ENCODE data around the gene ADCY5. TPM values are rescaled to one million over a fixed set of nuclear protein-coding genes. Genes with fewer than 3 reads are reported as not detected.

Gene ADCY5
- total RNA-seq, 1 experiment from 2014 or later = 0.49 TPM

DNA sequence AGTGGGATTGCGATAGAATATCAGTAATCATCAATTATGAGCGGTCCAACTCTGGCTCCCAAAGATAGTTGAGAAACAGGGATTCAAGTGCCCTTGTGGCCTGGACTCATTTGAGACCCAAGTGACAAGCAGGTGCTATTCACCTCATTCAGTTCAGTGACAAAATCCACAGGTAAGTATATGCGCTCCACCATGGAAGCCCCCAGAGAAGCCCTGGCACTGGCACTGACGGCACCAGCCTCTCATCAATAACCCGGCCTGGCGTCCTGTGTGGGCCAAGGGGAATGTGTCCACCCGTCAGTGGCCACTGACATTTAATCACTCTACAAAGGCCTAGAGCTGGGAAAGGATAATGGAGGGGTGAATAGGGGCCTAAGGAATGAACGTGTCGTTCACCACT is 117.2 kb downstream of the ADCY5 start (continued):
- TF ChIP-seq ZFX (IDR thresholded peaks at IDR 0.05) = no peak

- intact Hi-C loops (cut with micrococcal nuclease) = no loop called here
- DNase-seq (ENCODE audit: low read depth, low spot score) (no peak), ATAC-seq (no peak)
- Histone ChIP-seq H3K9ac (ENCODE audit: low read length) (no peak overlapping the region), H3K79me2 (ENCODE audit: insufficient read depth, low read length) (no peaks in the 10 kb centered on the region), H4K20me1 (ENCODE audit: insufficient read depth) (no peaks in the 10 kb centered on the region), H3K4me3 (replicated peaks in 1 of 2; ENCODE audit: low read depth in 1 of 2, low read length in 2 of 2) (no peak overlapping the region), H3K27ac (ENCODE audit: low read depth, low read length) (no peak overlapping the region), H3K36me3 (ENCODE audit: control insufficient read depth in 1 of 2, insufficient read depth in 2 of 2, low read length in 2 of 2) (no peaks in the 10 kb centered on the region), H3K4me2 (ENCODE audit: low read length) (no peak overlapping the region), H3K4me1 (ENCODE audit: control insufficient read depth in 1 of 2, insufficient read depth in 2 of 2, low read length in 2 of 2) (no peaks in the 10 kb centered on the region), H3K9me2 (ENCODE audit: insufficient read depth) (no peaks in the 10 kb centered on the region), H3K9me3 (ENCODE audit: control insufficient read depth in 1 of 2, insufficient read depth in 1 of 2, low read depth in 1 of 2, low read length in 2 of 2) (no peaks in the 10 kb centered on the region), H3K27me3 (ENCODE audit: insufficient read depth, low read length) (peaks cover 4% of the 10 kb centered on the region; the same call in 1 of the 2 replicates), H2AFZ (ENCODE audit: low read depth, low read length, poor library complexity, severe bottlenecking) (no peak overlapping the region)
- POLR2A ChIA-PET = no interaction called here
- no TSS peak for BruUV-seq (replicated peaks)
- no peak for TF ChIP-seq ELF1 (IDR thresholded peaks at IDR 0.05; ENCODE audit: borderline replicate concordance, low read depth)
- TF ChIP-seq, protein P1, sequence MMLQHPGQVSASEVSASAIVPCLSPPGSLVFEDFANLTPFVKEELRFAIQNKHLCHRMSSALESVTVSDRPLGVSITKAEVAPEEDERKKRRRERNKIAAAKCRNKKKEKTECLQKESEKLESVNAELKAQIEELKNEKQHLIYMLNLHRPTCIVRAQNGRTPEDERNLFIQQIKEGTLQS (IDR thresholded peaks at IDR 0.05) = no peak
- no peak for TF ChIP-seq ZFX (IDR thresholded peaks at IDR 0.05)
- no peak for TF ChIP-seq CBX3 (IDR thresholded peaks at IDR 0.05; ENCODE audit: low read depth)
- no peak for TF ChIP-seq SIN3A (IDR thresholded peaks at IDR 0.05; ENCODE audit: low read depth)
- RAD21 ChIA-PET (ENCODE audit: low non-redundant PET in 1 of 2, low total read pairs in 2 of 2, uncharacterized antibody in 2 of 2, unreplicated experiment in 2 of 2) = no interaction called here
- CTCF ChIA-PET = interaction anchor here (0.7 to 0.9 kb wide), 2 partner anchors 9 to 158 kb away, joined by 3 to 5 read pairs; no protein-coding TSS in a partner anchor
These were observed 117.9 kb downstream of the ADCY5 start for GRCh38 chr3:123331006-123331405.

DNA sequence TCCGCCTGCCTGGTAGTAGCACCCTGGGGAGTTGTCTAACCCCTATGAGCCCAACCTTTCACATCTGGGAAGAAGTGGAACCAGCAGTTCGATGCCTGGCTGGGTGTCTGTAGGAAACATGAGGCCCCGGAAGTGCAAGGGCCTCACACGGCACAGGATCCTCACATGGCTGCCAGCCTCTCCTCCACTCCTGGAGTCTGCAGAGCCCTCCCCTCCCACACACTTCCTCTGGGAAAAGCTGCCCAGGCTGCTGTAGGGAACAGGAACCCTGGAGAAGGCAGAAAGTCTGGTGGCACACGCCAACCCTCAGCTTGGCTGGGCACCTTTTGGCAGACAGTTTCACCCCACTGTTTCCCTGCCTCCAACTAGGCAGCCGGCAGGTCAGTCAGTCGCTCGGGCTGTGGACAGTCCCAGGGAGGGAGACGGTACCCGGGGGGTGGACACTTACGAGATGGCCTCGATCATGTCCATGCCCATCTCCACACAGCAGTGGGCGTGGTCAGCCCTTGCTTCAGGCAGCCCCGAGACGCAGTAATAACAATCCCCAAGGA is 118.4 kb downstream of the ADCY5 start:
- POLR2A ChIA-PET = no interaction called here
- ATAC-seq = no peak
- BruUV-seq (replicated peaks) = no TSS peak
- H3K27me3 ChIP-seq (ENCODE audit: insufficient read depth, low read length) = peaks cover 4% of the 10 kb centered on the region; the same call in 1 of the 2 replicates
- H3K9me2 ChIP-seq (ENCODE audit: insufficient read depth) = no peaks in the 10 kb centered on the region
- no peaks in the 10 kb centered on the region for H3K9me3 ChIP-seq (ENCODE audit: control insufficient read depth in 1 of 2, insufficient read depth in 1 of 2, low read depth in 1 of 2, low read length in 2 of 2)
- H3K4me3 ChIP-seq (replicated peaks in 1 of 2; ENCODE audit: low read depth in 1 of 2, low read length in 2 of 2) = no peak overlapping the region
- no peak for DNase-seq (ENCODE audit: low read depth, low spot score)
- intact Hi-C loops (cut with micrococcal nuclease) = no loop called here
- no peak overlapping the region for H3K27ac ChIP-seq (ENCODE audit: low read depth, low read length)
- no peaks in the 10 kb centered on the region for H3K4me1 ChIP-seq (ENCODE audit: control insufficient read depth in 1 of 2, insufficient read depth in 2 of 2, low read length in 2 of 2)
- H3K36me3 ChIP-seq (ENCODE audit: control insufficient read depth in 1 of 2, insufficient read depth in 2 of 2, low read length in 2 of 2) = no peaks in the 10 kb centered on the region
- no peak overlapping the region for H3K4me2 ChIP-seq (ENCODE audit: low read length)
- no peaks in the 10 kb centered on the region for H4K20me1 ChIP-seq (ENCODE audit: insufficient read depth)
- RAD21 ChIA-PET (ENCODE audit: low non-redundant PET in 1 of 2, low total read pairs in 2 of 2, uncharacterized antibody in 2 of 2, unreplicated experiment in 2 of 2) = no interaction called here
- TF ChIP-seq, protein P2, sequence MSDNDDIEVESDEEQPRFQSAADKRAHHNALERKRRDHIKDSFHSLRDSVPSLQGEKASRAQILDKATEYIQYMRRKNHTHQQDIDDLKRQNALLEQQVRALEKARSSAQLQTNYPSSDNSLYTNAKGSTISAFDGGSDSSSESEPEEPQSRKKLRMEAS (IDR thresholded peaks at IDR 0.05) = no peak
- no peak for TF ChIP-seq SRF (IDR thresholded peaks at IDR 0.05; ENCODE audit: low read depth)
- no peak for TF ChIP-seq YY1 (IDR thresholded peaks at IDR 0.05; ENCODE audit: extremely low read depth, insufficient replicate concordance, low read depth, low read length)
- H2AFZ ChIP-seq (ENCODE audit: low read depth, low read length, poor library complexity, severe bottlenecking) = no peak overlapping the region
- H3K79me2 ChIP-seq (ENCODE audit: insufficient read depth, low read length) = no peaks in the 10 kb centered on the region
- no peak overlapping the region for H3K9ac ChIP-seq (ENCODE audit: low read length)
- CTCF ChIA-PET = interaction anchor here (0.7 to 0.9 kb wide), 2 partner anchors 8 to 159 kb away, joined by 3 to 5 read pairs; no protein-coding TSS in a partner anchor
